Keratinocyte (primary cell): ENCODE data around the gene TMEM45A.

Source experiments
- EZH2 ChIP-seq: IDR thresholded peaks from one replicate; pipeline ENCODE4 v1.6.1; 2012; ENCODE audit warnings: inconsistent platforms, mild to moderate bottlenecking, low read length, moderate library complexity
- TF ChIP-seq, protein P1 (sequence below), 3 experiments: IDR thresholded peaks in 1 of 3; conservative IDR thresholded peaks in 1 of 3; optimal IDR thresholded peaks in 1 of 3; 2 replicates in 2 of 3; 3 replicates in 1 of 3; pipeline versions ENCODE3 to v1.5.1; 2011; ENCODE audit warnings: low read length in 3 of 3, mild to moderate bottlenecking in 3 of 3, moderate library complexity in 2 of 3, control low read depth in 1 of 3, inconsistent platforms in 1 of 3; ENCODE audit not compliant: insufficient read depth in 2 of 3; ENCODE audit errors: extremely low read depth in 1 of 3

DNA sequence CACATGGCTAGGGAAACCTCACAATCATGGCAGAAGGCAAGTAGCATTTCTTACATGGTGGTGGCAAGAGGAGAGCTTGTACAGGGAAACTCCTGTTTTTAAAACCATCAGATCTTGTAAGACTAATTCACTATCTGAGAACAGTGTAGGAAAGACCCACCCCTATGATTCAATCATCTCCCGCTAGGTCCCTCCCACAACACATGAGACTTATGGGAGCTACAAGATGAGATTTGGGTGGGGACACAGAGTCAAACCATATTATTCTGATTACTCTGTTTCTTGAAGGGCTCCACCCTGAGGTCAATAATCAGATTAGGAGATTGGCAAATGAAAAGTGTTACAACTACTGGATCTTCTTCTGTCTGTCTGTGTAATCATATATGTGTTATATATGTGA, 21.5 kb upstream of the TMEM45A start:
- TF ChIP-seq, protein P1, sequence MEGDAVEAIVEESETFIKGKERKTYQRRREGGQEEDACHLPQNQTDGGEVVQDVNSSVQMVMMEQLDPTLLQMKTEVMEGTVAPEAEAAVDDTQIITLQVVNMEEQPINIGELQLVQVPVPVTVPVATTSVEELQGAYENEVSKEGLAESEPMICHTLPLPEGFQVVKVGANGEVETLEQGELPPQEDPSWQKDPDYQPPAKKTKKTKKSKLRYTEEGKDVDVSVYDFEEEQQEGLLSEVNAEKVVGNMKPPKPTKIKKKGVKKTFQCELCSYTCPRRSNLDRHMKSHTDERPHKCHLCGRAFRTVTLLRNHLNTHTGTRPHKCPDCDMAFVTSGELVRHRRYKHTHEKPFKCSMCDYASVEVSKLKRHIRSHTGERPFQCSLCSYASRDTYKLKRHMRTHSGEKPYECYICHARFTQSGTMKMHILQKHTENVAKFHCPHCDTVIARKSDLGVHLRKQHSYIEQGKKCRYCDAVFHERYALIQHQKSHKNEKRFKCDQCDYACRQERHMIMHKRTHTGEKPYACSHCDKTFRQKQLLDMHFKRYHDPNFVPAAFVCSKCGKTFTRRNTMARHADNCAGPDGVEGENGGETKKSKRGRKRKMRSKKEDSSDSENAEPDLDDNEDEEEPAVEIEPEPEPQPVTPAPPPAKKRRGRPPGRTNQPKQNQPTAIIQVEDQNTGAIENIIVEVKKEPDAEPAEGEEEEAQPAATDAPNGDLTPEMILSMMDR (optimal IDR thresholded peaks at IDR 0.05 in 1 of 3, IDR thresholded peaks at IDR 0.05 in 1 of 3, conservative IDR thresholded peaks at IDR 0.05 in 1 of 3; ENCODE audit: extremely low read depth in 1 of 3, insufficient read depth in 2 of 3, low read length in 3 of 3) = no peak
- TF ChIP-seq EZH2 = no peak
